ENCODE data around the gene MEI1.

MEI1 gene

GRCh38 chr22:41781507-41781906, 82.2 kb downstream of the MEI1 start:
- DNase-seq (ENCODE audit: low read depth in 2 of 2), result no peak

- DNase-seq (ENCODE audit: low read depth in 2 of 2), result no peak
These were observed 83.0 kb downstream of the MEI1 start for GRCh38 chr22:41782316-41782715.

GRCh38 chr22:41782751-41783150, 83.4 kb downstream of the MEI1 start:
- no peak for DNase-seq (ENCODE audit: low read depth in 2 of 2)

GRCh38 chr22:41787331-41787730, 88.0 kb downstream of the MEI1 start:
- no peak for DNase-seq (ENCODE audit: low read depth in 2 of 2)

GRCh38 chr22:41793871-41794270, 94.6 kb downstream of the MEI1 start:
- DNase-seq (ENCODE audit: low read depth in 2 of 2), result no peak

GRCh38 chr22:41798736-41799135, 99.4 kb downstream of the MEI1 start:
- no peak for DNase-seq (ENCODE audit: low read depth in 2 of 2)

- DNase-seq (ENCODE audit: low read depth in 2 of 2), result no peak
These were observed 100.4 kb downstream of the MEI1 start for GRCh38 chr22:41799486-41800347.

- DNase-seq (ENCODE audit: low read depth in 2 of 2), result peak; percentile 80 to 88
These were observed 101.2 kb downstream of the MEI1 start, which contains the start of gene CCDC134 for GRCh38 chr22:41800348-41801146. Gene CCDC134, plus strand, starts transcription at chr22:41800679. Its CDS starts 8,212 bp downstream, at chr22:41808891.

- no peak for DNase-seq (ENCODE audit: low read depth in 2 of 2)
These were observed 102.0 kb downstream of the MEI1 start for GRCh38 chr22:41801147-41801819.

GRCh38 chr22:41801886-41802285, 102.6 kb downstream of the MEI1 start:
- no peak for DNase-seq (ENCODE audit: low read depth in 2 of 2)

- no peak for DNase-seq (ENCODE audit: low read depth in 2 of 2)
These were observed 106.3 kb downstream of the MEI1 start for GRCh38 chr22:41805639-41806038.

- no peak for DNase-seq (ENCODE audit: low read depth in 2 of 2)
These were observed 109.1 kb downstream of the MEI1 start for GRCh38 chr22:41808400-41808799.

- DNase-seq (ENCODE audit: low read depth in 2 of 2), result no peak
These were observed 110.7 kb downstream of the MEI1 start for GRCh38 chr22:41810022-41810421.

- no peak for DNase-seq (ENCODE audit: low read depth in 2 of 2)
These were observed 113.7 kb downstream of the MEI1 start for GRCh38 chr22:41812805-41813545.

GRCh38 chr22:41813726-41814410, 114.6 kb downstream of the MEI1 start:
- no peak for DNase-seq (ENCODE audit: low read depth in 2 of 2)

GRCh38 chr22:41815716-41816115, 116.4 kb downstream of the MEI1 start:
- no peak for DNase-seq (ENCODE audit: low read depth in 2 of 2)

GRCh38 chr22:41816241-41816640, 116.9 kb downstream of the MEI1 start:
- DNase-seq (ENCODE audit: low read depth in 2 of 2), result no peak

GRCh38 chr22:41816871-41817270, 117.6 kb downstream of the MEI1 start:
- DNase-seq (ENCODE audit: low read depth in 2 of 2), result no peak

GRCh38 chr22:41818011-41818410, 118.7 kb downstream of the MEI1 start:
- no peak for DNase-seq (ENCODE audit: low read depth in 2 of 2)

- no peak for DNase-seq (ENCODE audit: low read depth in 2 of 2)
These were observed 119.3 kb downstream of the MEI1 start for GRCh38 chr22:41818596-41818995.

GRCh38 chr22:41819257-41819656, 120.0 kb downstream of the MEI1 start:
- no peak for DNase-seq (ENCODE audit: low read depth in 2 of 2)

Measured in stimulated activated CD4-positive, alpha-beta T cell treated with anti-CD3 and anti-CD28 coated beads, Interleukin-1b, Interleukin-23, amount 100 ng/mL, for 4 hours (primary cell).